Panc1 (cell line): Measurements from ENCODE around the gene VPS16.

ENCODE experiments used
- POLR2AphosphoS5 ChIP-seq: IDR thresholded peaks from 2 replicates; pipeline ENCODE4 v1.6.1; 2012; ENCODE audit warnings: mild to moderate bottlenecking, low read depth, low read length, moderate library complexity
- SIN3A ChIP-seq: IDR thresholded peaks from 2 replicates; pipeline ENCODE4 v1.6.1; 2012; ENCODE audit warnings: low read depth, mild to moderate bottlenecking, low read length, moderate library complexity, borderline replicate concordance; ENCODE audit not compliant: insufficient read depth
- TCF7L2 ChIP-seq: IDR thresholded peaks from 2 replicates; pipeline ENCODE4 v1.6.1; 2011; ENCODE audit warnings: mild to moderate bottlenecking, low read depth, low read length, inconsistent platforms
- TF ChIP-seq, protein P1 (sequence below): fragments of 450-650 bp; IDR thresholded peaks from 2 replicates; pipeline ENCODE4 v1.5.1; 2017; ENCODE audit warnings: mild to moderate bottlenecking
- TF ChIP-seq, protein P2 (sequence below), 2 experiments: IDR thresholded peaks; 2 replicates each; pipeline ENCODE4 v1.6.1; 2011 to 2012; ENCODE audit warnings: low read depth in 2 of 2, control low read depth in 1 of 2, low read length in 1 of 2, mild to moderate bottlenecking in 1 of 2, moderate library complexity in 1 of 2; ENCODE audit not compliant: insufficient read depth in 1 of 2

DNA sequence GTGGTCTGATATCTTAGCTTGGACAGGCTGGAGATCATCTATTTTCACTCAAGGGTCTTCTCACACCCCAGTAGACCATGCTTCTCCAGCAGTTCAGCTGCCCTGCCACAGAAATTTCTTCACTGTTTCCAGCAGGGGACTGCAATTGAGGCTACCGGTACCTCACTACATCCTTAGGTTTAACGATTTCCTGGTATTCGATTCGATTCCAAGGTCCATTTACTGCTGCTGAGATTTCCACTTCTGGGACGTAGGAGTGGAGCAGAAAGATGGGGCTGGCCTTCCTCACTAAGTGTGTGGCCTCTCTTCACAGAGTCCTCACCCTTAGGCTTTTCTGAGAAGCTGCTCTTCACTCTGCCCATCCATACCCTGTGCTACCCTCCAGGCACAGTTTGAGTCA, 6.2 kb downstream of the VPS16 start:
- TF ChIP-seq, protein P1, sequence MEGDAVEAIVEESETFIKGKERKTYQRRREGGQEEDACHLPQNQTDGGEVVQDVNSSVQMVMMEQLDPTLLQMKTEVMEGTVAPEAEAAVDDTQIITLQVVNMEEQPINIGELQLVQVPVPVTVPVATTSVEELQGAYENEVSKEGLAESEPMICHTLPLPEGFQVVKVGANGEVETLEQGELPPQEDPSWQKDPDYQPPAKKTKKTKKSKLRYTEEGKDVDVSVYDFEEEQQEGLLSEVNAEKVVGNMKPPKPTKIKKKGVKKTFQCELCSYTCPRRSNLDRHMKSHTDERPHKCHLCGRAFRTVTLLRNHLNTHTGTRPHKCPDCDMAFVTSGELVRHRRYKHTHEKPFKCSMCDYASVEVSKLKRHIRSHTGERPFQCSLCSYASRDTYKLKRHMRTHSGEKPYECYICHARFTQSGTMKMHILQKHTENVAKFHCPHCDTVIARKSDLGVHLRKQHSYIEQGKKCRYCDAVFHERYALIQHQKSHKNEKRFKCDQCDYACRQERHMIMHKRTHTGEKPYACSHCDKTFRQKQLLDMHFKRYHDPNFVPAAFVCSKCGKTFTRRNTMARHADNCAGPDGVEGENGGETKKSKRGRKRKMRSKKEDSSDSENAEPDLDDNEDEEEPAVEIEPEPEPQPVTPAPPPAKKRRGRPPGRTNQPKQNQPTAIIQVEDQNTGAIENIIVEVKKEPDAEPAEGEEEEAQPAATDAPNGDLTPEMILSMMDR, result no peak
- TF ChIP-seq TCF7L2, result no peak
- no peak for TF ChIP-seq POLR2AphosphoS5
- TF ChIP-seq SIN3A, result no peak
- TF ChIP-seq, protein P2, sequence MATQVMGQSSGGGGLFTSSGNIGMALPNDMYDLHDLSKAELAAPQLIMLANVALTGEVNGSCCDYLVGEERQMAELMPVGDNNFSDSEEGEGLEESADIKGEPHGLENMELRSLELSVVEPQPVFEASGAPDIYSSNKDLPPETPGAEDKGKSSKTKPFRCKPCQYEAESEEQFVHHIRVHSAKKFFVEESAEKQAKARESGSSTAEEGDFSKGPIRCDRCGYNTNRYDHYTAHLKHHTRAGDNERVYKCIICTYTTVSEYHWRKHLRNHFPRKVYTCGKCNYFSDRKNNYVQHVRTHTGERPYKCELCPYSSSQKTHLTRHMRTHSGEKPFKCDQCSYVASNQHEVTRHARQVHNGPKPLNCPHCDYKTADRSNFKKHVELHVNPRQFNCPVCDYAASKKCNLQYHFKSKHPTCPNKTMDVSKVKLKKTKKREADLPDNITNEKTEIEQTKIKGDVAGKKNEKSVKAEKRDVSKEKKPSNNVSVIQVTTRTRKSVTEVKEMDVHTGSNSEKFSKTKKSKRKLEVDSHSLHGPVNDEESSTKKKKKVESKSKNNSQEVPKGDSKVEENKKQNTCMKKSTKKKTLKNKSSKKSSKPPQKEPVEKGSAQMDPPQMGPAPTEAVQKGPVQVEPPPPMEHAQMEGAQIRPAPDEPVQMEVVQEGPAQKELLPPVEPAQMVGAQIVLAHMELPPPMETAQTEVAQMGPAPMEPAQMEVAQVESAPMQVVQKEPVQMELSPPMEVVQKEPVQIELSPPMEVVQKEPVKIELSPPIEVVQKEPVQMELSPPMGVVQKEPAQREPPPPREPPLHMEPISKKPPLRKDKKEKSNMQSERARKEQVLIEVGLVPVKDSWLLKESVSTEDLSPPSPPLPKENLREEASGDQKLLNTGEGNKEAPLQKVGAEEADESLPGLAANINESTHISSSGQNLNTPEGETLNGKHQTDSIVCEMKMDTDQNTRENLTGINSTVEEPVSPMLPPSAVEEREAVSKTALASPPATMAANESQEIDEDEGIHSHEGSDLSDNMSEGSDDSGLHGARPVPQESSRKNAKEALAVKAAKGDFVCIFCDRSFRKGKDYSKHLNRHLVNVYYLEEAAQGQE (IDR thresholded peaks at IDR 0.05; ENCODE audit: insufficient read depth in 1 of 2, low read depth in 2 of 2, low read length in 1 of 2), result no peak
